AG04449 (cell line): ENCODE measurements around the gene KRTAP3-2.
A peak's percentile ranks its signal among the peaks of the same experiment; 100 is the strongest.

ENCODE experiments used
- CTCF ChIA-PET: fragments of 350-600 bp; formaldehyde crosslinking; extraction: SDS; loops from one replicate; lab custom pipeline; 2021; ENCODE audit warnings: antibody characterized with exemption; lab: Yijun Ruan, JAX
- POLR2A ChIA-PET: fragments of 400-600, 350-600 bp; formaldehyde crosslinking; extraction: SDS; loops from one replicate; lab custom pipeline; 2020; ENCODE audit warnings: antibody characterized with exemption, inconsistent platforms; lab: Yijun Ruan, JAX
- DNase-seq: peaks from one replicate; pipeline ENCODE4 v3.0.0-alpha.2; 2010; ENCODE audit warnings: low read depth, low spot score
- H3K4me3 ChIP-seq: 2 replicates; pipeline ENCODE4 v1.5.1; 2011; ENCODE audit warnings: low read depth, mild to moderate bottlenecking, control low read depth, low read length
- CTCF ChIP-seq: IDR thresholded peaks from one replicate; pipeline ENCODE4 v1.5.1; 2011; ENCODE audit warnings: mild to moderate bottlenecking, moderate library complexity, low read length, control low read depth, inconsistent platforms; ENCODE audit not compliant: insufficient read depth; ENCODE audit errors: missing control alignments

The KRTAP3-2 gene

GRCh38 chr17:40978575-40979151 is 21.0 kb downstream of the KRTAP3-2 start:
- CTCF ChIA-PET: interaction anchor here (0.6 to 1.0 kb wide), 2 partner anchors 14 to 1868 kb away, joined by 3 read pairs; no protein-coding TSS in a partner anchor
- POLR2A ChIA-PET: no interaction called here
- H3K4me3 ChIP-seq: no peak overlapping the region
- DNase-seq: no peak
- TF ChIP-seq CTCF: no peak

- no peak for TF ChIP-seq CTCF
- CTCF ChIA-PET: no interaction called here
- POLR2A ChIA-PET: no interaction called here
- no peak for DNase-seq
- no peak overlapping the region for H3K4me3 ChIP-seq
These were observed 24.2 kb downstream of the KRTAP3-2 start for GRCh38 chr17:40975516-40975915.

GRCh38 chr17:40974366-40974765 is 25.3 kb downstream of the KRTAP3-2 start:
- H3K4me3 ChIP-seq: no peak overlapping the region
- POLR2A ChIA-PET: no interaction called here
- no peak for TF ChIP-seq CTCF
- CTCF ChIA-PET: no interaction called here
- DNase-seq: no peak

GRCh38 chr17:40967582-40967981 is 32.1 kb downstream of the KRTAP3-2 start:
- POLR2A ChIA-PET: no interaction called here
- CTCF ChIA-PET: interaction anchor here (1.0 to 2.3 kb wide), 3 partner anchors 11 to 15 kb away, joined by 3 to 7 read pairs (median 6); no protein-coding TSS in a partner anchor
- no peak for TF ChIP-seq CTCF
- H3K4me3 ChIP-seq: no peak overlapping the region
- no peak for DNase-seq

GRCh38 chr17:40966848-40967247 is 32.9 kb downstream of the KRTAP3-2 start, which contains the start of gene KRT39:
Gene KRT39, minus strand, starts transcription at chr17:40966948. Its CDS starts 92 bp downstream, at chr17:40966856.
- no peak for DNase-seq
- no peak for TF ChIP-seq CTCF
- ChIA-PET POLR2A (no interaction called here), CTCF (interaction anchor here (1.0 to 2.3 kb wide), 3 partner anchors 10 to 16 kb away, joined by 3 to 7 read pairs (median 6); no protein-coding TSS in a partner anchor)
- no peak within 1 kb of the TSS for H3K4me3 ChIP-seq

- DNase-seq: no peak
- ChIA-PET POLR2A (no interaction called here), CTCF (interaction anchor here (0.8 to 1.6 kb wide), 6 partner anchors 13 to 685 kb away, joined by 3 read pairs; no protein-coding TSS in a partner anchor)
These were observed 35.9 kb downstream of the KRTAP3-2 start for GRCh38 chr17:40963838-40964237.

More at GRCh38 chr17:40963838-40964237, 35.9 kb downstream of the KRTAP3-2 start:
- TF ChIP-seq CTCF: peak; percentile 33
- H3K4me3 ChIP-seq: no peak overlapping the region
